Measurements from ENCODE around the gene DMD.

DNA sequence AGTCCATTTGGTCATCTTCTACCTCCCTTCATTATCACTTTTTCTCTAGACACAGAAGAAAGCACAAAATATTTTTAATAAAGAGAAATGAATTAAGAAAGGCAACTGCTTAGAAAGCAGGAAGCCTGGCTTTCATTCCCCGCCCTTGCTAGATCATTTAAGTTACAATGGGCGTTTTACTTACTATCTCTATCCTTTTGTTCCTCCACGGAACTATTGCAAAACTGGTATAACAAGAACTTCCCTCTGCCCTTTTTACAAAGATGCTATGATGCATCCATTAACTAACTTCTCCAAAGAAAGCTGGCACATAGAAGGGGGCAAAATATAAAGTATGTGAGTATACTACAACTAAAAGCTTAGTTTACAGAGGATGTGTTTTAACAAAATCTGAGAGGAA lies 1705.0 kb downstream of the DMD start:
- TF ChIP-seq SAP130 (CRISPR knock-in tag; IDR thresholded peaks at IDR 0.05; ENCODE audit: low read depth) (no peak), ZBTB8A (CRISPR knock-in tag; IDR thresholded peaks at IDR 0.05; ENCODE audit: borderline replicate concordance, low read depth) (no peak), SMAD1 (CRISPR knock-in tag; IDR thresholded peaks at IDR 0.05; ENCODE audit: borderline replicate concordance, low read depth) (no peak), MTA3 (CRISPR knock-in tag; IDR thresholded peaks at IDR 0.05) (no peak), CBFB (CRISPR knock-in tag; IDR thresholded peaks at IDR 0.05) (no peak), RFX5 (IDR thresholded peaks at IDR 0.05; ENCODE audit: low read depth, low read length) (no peak)

Data from HepG2 (cell line).